SK-N-SH (cell line): ENCODE data around the gene FGD4. TPM values are rescaled to one million over a fixed set of nuclear protein-coding genes. Genes with fewer than 3 reads are reported as not detected.
"Not testable (repeated sequence)": the region's sequence is repeated elsewhere in the genome, so short reads cannot be mapped to it uniquely, and the experiment has no call there.

Source experiments
- CTCF ChIA-PET: fragments of 300-600, 350-600 bp; formaldehyde crosslinking; extraction: SDS; loops from one replicate; lab custom pipeline; 2021; lab: Yijun Ruan, JAX
- POLR2A ChIA-PET: fragments of 350-600 bp; sonication (Branson Sonifier 250); formaldehyde crosslinking; extraction: SDS; loops from one replicate; lab custom pipeline; 2020; ENCODE audit warnings: antibody characterized with exemption, inconsistent platforms; lab: Yijun Ruan, JAX
- DNase-seq: peaks from one replicate; pipeline ENCODE4 v3.0.0; 2012
- H2AFZ ChIP-seq: fragments of 200-600 bp; sonication (generic); 2 replicates; pipeline ENCODE4 v1.8.1; 2016; ENCODE audit warnings: antibody characterized with exemption, mild to moderate bottlenecking, low read depth
- H3F3A ChIP-seq: fragments of 200-600 bp; sonication (generic); replicated peaks from 2 replicates; pipeline ENCODE3; 2016; ENCODE audit warnings: antibody characterized with exemption, mild to moderate bottlenecking; ENCODE audit not compliant: insufficient read depth
- H3K27ac ChIP-seq, 2 experiments: fragments of 200-500 bp in 1 of 2; fragments of 200-600 bp in 1 of 2; sonication (Bioruptor generic) in 1 of 2; sonication (generic), shearing (Covaris generic) in 1 of 2; 2 replicates each; pipeline versions ENCODE4 v1.5.1 to v1.6.1; 2014 to 2016; ENCODE audit warnings: low read depth in 2 of 2, inconsistent platforms in 1 of 2, low read length in 1 of 2, mild to moderate bottlenecking in 1 of 2, mixed read lengths in 1 of 2
- H3K27me3 ChIP-seq: fragments of 200-600 bp; sonication (generic), shearing (Covaris generic); 2 replicates; pipeline ENCODE4 v1.6.1; 2016; ENCODE audit warnings: mixed run types; ENCODE audit not compliant: insufficient read depth
- H3K36me3 ChIP-seq, 2 experiments: fragments of 200-500 bp in 1 of 2; fragments of 200-600 bp in 1 of 2; sonication (Bioruptor generic) in 1 of 2; sonication (generic) in 1 of 2; replicated peaks in 1 of 2; 2 replicates each; pipeline versions ENCODE3 to v1.5.1; 2014 to 2016; ENCODE audit warnings: low read length in 1 of 2, mild to moderate bottlenecking in 1 of 2; ENCODE audit not compliant: insufficient read depth in 2 of 2, control insufficient read depth in 1 of 2
- H3K4me1 ChIP-seq, 2 experiments: fragments of 200-500 bp in 1 of 2; fragments of 200-600 bp in 1 of 2; sonication (Bioruptor generic) in 1 of 2; sonication (generic), shearing (Covaris generic) in 1 of 2; 2 replicates each; pipeline versions ENCODE4 v1.5.1 to v1.6.1; 2014 to 2016; ENCODE audit warnings: low read depth in 1 of 2, low read length in 1 of 2, mixed run types in 1 of 2; ENCODE audit not compliant: insufficient read depth in 2 of 2, control insufficient read depth in 1 of 2
- H3K4me2 ChIP-seq: fragments of 200-600 bp; sonication (generic), shearing (Covaris generic); 2 replicates; pipeline ENCODE4 v1.6.1; 2017; ENCODE audit warnings: mixed run types
- H3K4me3 ChIP-seq, 2 experiments: fragments of 200-500 bp in 1 of 2; fragments of 200-600 bp in 1 of 2; sonication (Bioruptor generic) in 1 of 2; sonication (generic), shearing (Covaris generic) in 1 of 2; 2 replicates each; pipeline versions ENCODE4 v1.5.1 to v1.8.1; 2014 to 2016; ENCODE audit warnings: low read depth in 2 of 2, inconsistent platforms in 1 of 2, low read length in 1 of 2, mild to moderate bottlenecking in 1 of 2, mixed read lengths in 1 of 2, moderate library complexity in 1 of 2
- H3K79me2 ChIP-seq: fragments of 200-600 bp; sonication (generic); 2 replicates; pipeline ENCODE4 v1.8.1; 2017; ENCODE audit warnings: mild to moderate bottlenecking; ENCODE audit not compliant: insufficient read depth
- H3K9ac ChIP-seq: fragments of 200-600 bp; sonication (generic); 2 replicates; pipeline ENCODE4 v1.6.1; 2017; ENCODE audit warnings: mixed run types
- H3K9me2 ChIP-seq: fragments of 200-600 bp; sonication (generic); 2 replicates; pipeline ENCODE4 v1.6.1; 2017; ENCODE audit warnings: mixed run types
- H3K9me3 ChIP-seq: fragments of 200-600 bp; sonication (generic); 2 replicates; pipeline ENCODE4 v1.6.1; 2017; ENCODE audit warnings: mixed run types, mild to moderate bottlenecking, moderate library complexity
- H4K20me1 ChIP-seq: fragments of 200-600 bp; sonication (generic); 2 replicates; pipeline ENCODE4 v1.6.1; 2017; ENCODE audit warnings: mild to moderate bottlenecking, mixed run types; ENCODE audit not compliant: insufficient read depth
- EZH2phosphoT487 ChIP-seq: fragments of 200-600 bp; sonication (generic); IDR thresholded peaks from 2 replicates; pipeline ENCODE4 v1.6.1; 2017; ENCODE audit warnings: low read depth, mixed run types, mild to moderate bottlenecking, antibody characterized with exemption, moderate library complexity, borderline replicate concordance
- FOXM1 ChIP-seq: IDR thresholded peaks from 2 replicates; pipeline ENCODE4 v1.4.0; 2012; ENCODE audit warnings: low read depth, mild to moderate bottlenecking
- MXI1 ChIP-seq: IDR thresholded peaks from 2 replicates; pipeline ENCODE4 v1.6.1; 2012; ENCODE audit warnings: mild to moderate bottlenecking, low read depth, low read length, improper control_type of control experiment
- PBX3 ChIP-seq: IDR thresholded peaks from 2 replicates; pipeline ENCODE4; 2012
- SIN3A ChIP-seq: IDR thresholded peaks from 2 replicates; pipeline ENCODE4 v1.6.1; 2012; ENCODE audit warnings: low read depth, mild to moderate bottlenecking, low read length, moderate library complexity, borderline replicate concordance
- SMC3 ChIP-seq: IDR thresholded peaks from 2 replicates; pipeline ENCODE4 v1.6.1; 2012; ENCODE audit warnings: low read depth, low read length, improper control_type of control experiment
- TAF1 ChIP-seq: IDR thresholded peaks from 2 replicates; pipeline ENCODE4 v1.6.1; 2012; ENCODE audit warnings: low read depth, mild to moderate bottlenecking, low read length, moderate library complexity, borderline replicate concordance
- YY1 ChIP-seq: IDR thresholded peaks from 2 replicates; pipeline ENCODE4 v1.4.0; 2012; ENCODE audit warnings: low read depth, mild to moderate bottlenecking
- WGBS: methylation state at CpG from one replicate; pipeline ENCODE4 v1.1.6; 2017; ENCODE audit warnings: low lambda C conversion rate; 5-methylcytosine and 5-hydroxymethylcytosine counted together
- polyA plus RNA-seq, 3 experiments: library from polyadenylated mRNA; depleted of rRNA; stranded (reverse); fragments of >200 nt; gene quantifications; 2 replicates each; pipeline ENCODE4 v1.2.3, GENCODE V29; 2012
- TF ChIP-seq, protein P1 (sequence below): fragments of 150-350 bp; IDR thresholded peaks from 2 replicates; pipeline ENCODE4 v1.6.1; 2016; ENCODE audit warnings: mild to moderate bottlenecking, low read depth, low read length
- TF ChIP-seq, protein P2 (sequence below): IDR thresholded peaks from 2 replicates; pipeline ENCODE4 v1.4.0; 2012; ENCODE audit warnings: low read depth, borderline replicate concordance

The FGD4 gene
- polyA plus RNA-seq, 1 of the 3 experiments (the other 2 are of a cell fraction): 0.26 TPM

DNA sequence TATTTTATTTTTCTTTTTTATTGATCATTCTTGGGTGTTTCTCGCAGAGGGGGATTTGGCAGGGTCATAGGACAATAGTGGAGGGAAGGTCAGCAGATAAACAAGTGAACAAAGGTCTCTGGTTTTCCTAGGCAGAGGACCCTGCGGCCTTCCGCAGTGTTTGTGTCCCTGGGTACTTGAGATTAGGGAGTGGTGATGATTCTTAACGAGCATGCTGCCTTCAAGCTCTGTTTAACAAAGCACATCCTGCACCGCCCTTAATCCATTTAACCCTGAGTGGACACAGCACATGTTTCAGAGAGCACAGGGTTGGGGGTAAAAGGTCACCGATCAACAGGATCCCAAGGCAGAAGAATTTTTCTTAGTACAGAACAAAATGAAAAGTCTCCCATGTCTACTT, 163.1 kb downstream of the FGD4 start:
- H4K20me1 ChIP-seq, H3K36me3 ChIP-seq, H3K9me2 ChIP-seq, H3K9me3 ChIP-seq, H3K27me3 ChIP-seq, H3K4me2 ChIP-seq, H2AFZ ChIP-seq, H3K9ac ChIP-seq, H3K27ac ChIP-seq, CTCF ChIA-PET, DNase-seq, H3K79me2 ChIP-seq, H3K4me3 ChIP-seq, POLR2A ChIA-PET, H3F3A ChIP-seq: not testable (repeated sequence)
- H3K4me1 ChIP-seq: peaks cover 9 to 11% of the 10 kb centered on the region in 2 experiments; a peak in 3 of 4 replicates
- WGBS: 89% methylated on average over 4 of the region's 6 CpGs

DNA sequence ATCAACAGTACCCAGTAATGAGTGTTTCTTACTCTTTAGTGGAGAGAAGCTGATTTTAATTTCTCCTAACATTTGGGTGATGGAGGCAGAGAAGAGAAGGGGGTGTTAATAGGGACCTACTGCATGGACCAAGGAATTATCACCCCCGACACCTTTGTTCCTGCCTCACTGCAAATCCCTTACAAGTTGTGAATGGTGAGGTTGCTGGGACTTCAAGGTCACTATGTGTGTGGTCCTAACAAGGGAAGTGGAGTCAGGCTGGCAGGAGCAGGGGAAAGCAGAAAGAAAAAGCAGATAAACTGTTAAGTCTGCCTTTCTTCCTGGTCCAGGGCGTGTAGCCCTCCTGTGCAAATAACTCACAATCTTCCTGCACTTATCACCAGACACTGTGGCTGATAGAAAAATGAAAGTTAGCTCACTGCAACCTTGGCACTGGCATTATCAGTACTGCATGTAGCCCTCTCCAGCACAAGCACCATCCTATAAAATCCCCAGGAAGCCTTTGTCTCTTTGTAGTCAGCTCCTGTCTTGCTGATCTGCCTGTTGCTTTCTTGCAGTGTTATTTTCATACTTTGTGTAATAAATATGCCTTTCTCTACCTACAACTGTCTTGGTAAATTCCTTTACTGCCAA, 167.4 kb downstream of the FGD4 start:
- Histone ChIP-seq H3K4me2 (peak overlapping the region; percentile 39), H3K36me3 (no peaks in the 10 kb centered on the region), H3K4me3 (no peak overlapping the region), H3K27me3 (no peaks in the 10 kb centered on the region), H4K20me1 (no peaks in the 10 kb centered on the region), H3K27ac (peak overlapping the region in 1 of 2 experiments; percentile 85; a peak in 1 of 4 replicates), H3K9ac (peak overlapping the region; percentile 16; the same call in 1 of the 2 replicates), H2AFZ (peak overlapping the region; percentile 21; the same call in 1 of the 2 replicates), H3K4me1 (peaks cover 9 to 30% of the 10 kb centered on the region in 2 experiments), H3K79me2 (0 out of 2 replicates have a peak, but pooled peaks cover 6% of the 10 kb centered on the region), H3F3A (peaks cover 10% of the 10 kb centered on the region), H3K9me2 (no peaks in the 10 kb centered on the region), H3K9me3 (no peaks in the 10 kb centered on the region)
- no peak for TF ChIP-seq EZH2phosphoT487
- no peak for TF ChIP-seq TAF1
- no peak for TF ChIP-seq PBX3
- TF ChIP-seq, protein P1, sequence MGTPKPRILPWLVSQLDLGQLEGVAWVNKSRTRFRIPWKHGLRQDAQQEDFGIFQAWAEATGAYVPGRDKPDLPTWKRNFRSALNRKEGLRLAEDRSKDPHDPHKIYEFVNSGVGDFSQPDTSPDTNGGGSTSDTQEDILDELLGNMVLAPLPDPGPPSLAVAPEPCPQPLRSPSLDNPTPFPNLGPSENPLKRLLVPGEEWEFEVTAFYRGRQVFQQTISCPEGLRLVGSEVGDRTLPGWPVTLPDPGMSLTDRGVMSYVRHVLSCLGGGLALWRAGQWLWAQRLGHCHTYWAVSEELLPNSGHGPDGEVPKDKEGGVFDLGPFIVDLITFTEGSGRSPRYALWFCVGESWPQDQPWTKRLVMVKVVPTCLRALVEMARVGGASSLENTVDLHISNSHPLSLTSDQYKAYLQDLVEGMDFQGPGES: no peak
- TF ChIP-seq, protein P2, sequence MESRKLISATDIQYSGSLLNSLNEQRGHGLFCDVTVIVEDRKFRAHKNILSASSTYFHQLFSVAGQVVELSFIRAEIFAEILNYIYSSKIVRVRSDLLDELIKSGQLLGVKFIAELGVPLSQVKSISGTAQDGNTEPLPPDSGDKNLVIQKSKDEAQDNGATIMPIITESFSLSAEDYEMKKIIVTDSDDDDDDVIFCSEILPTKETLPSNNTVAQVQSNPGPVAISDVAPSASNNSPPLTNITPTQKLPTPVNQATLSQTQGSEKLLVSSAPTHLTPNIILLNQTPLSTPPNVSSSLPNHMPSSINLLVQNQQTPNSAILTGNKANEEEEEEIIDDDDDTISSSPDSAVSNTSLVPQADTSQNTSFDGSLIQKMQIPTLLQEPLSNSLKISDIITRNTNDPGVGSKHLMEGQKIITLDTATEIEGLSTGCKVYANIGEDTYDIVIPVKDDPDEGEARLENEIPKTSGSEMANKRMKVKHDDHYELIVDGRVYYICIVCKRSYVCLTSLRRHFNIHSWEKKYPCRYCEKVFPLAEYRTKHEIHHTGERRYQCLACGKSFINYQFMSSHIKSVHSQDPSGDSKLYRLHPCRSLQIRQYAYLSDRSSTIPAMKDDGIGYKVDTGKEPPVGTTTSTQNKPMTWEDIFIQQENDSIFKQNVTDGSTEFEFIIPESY: no peak
- no peak for TF ChIP-seq MXI1
- no peak for TF ChIP-seq FOXM1
- no peak for TF ChIP-seq YY1
- no peak for TF ChIP-seq SMC3
- no peak for TF ChIP-seq SIN3A
- ChIA-PET CTCF (no interaction called here), POLR2A (no interaction called here)
- DNase-seq: no peak
- WGBS: 93% methylated on average over 1 of the region's 2 CpGs
